Dedifferentiated amniotic fluid mesenchymal stem cell (primary cell): ENCODE data around the gene SMARCC1.
"Not testable (repeated sequence)": the region's sequence is repeated elsewhere in the genome, so short reads cannot be mapped to it uniquely, and the experiment has no call there.

Experiments used
- DNase-seq: peaks from one replicate; pipeline ENCODE4 v3.0.0-alpha.2; 2016; ENCODE audit errors: extremely low spot score

The SMARCC1 gene

GRCh38 chr3:47772047-47772446, 9.6 kb downstream of the SMARCC1 start:
- no peak for DNase-seq

- no peak for DNase-seq
Measured at GRCh38 chr3:47766186-47766585, 15.5 kb downstream of the SMARCC1 start.

DNA sequence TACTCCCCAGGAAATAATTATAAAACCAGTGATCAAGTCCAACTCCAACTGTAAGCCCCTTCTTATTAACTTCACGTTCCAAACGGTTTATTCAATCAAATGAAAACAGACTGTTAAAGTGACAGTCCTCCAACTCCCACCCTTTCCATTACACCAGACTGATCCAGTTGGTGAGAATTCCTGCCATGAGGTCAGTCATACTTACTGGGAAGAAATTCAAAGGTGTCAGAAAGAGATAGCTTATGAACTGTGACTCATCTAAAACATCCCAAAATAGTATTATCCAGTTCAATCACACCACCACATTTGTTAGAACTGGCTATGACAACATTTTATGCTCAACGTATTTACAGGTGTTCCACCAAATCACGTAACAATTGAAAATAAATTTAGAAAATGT, 19.5 kb downstream of the SMARCC1 start:
- DNase-seq: no peak

GRCh38 chr3:47761046-47761445, 20.6 kb downstream of the SMARCC1 start:
- no peak for DNase-seq

- not testable (repeated sequence) for DNase-seq
Measured at GRCh38 chr3:47760207-47760606, 21.5 kb downstream of the SMARCC1 start.

GRCh38 chr3:47758261-47759025, 23.2 kb downstream of the SMARCC1 start:
- no peak for DNase-seq

DNA sequence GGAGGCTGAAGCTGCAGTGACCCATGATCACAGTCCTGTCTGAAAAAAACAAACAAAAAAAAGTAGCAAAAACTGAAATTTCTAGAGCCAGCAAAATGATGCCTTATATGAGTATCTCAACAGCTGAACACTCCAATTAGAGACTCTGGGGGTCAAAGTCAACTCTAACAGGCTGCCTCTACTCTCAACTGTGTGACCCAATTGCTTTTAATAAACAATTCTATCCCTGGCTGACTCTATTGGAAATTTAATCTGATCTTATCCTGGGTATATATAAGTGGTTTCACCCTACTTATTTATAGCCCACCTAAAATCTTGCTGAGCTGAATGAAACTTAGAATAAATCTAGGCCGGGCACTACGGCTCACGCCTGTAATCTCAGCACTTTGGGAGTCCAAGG, 29.0 kb downstream of the SMARCC1 start:
- no peak for DNase-seq

GRCh38 chr3:47750811-47751354, 30.8 kb downstream of the SMARCC1 start:
- not testable (repeated sequence) for DNase-seq

GRCh38 chr3:47747558-47747957, 34.1 kb downstream of the SMARCC1 start:
- no peak for DNase-seq

- DNase-seq: no peak
Measured at GRCh38 chr3:47746264-47746663, 35.4 kb downstream of the SMARCC1 start.

DNA sequence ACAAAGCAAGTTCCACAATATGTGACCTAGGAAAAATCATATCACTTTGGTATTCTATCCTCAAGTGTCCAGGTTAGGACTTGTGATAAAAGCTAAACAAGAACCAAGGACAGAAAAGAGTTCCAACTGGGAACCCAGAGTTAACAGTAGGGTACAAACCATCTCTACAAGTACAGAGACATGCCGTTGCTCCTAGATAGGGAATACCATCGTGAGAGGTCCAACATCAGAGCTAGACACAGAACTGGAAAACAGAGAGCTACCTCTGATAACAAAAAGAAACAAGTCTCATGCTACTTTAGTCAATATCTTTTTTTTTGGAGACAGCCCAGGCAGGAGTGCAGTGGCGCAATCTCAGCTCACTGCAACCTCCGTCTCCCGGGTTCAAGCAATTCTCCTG, 37.8 kb downstream of the SMARCC1 start:
- no peak for DNase-seq

GRCh38 chr3:47743352-47743751, 38.3 kb downstream of the SMARCC1 start:
- not testable (repeated sequence) for DNase-seq

DNA sequence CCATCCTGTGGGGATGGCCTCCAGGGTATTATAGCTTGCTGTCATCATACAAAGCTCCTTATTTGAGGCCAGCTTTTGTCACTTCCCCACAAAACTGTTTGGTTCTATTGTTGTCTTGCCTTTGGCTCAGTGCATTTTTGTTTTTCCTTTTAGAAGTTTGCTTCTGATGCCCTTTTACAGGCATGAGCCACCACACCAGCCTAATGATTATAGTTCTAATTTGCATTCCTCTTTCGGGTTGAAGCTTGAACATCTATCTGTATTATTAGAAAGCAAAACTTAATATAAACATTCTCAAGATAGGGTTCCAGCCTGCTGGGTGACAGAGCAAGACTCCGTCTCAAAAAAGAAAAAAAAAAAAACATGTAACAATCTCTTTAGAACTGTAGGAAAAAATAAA, 39.8 kb downstream of the SMARCC1 start:
- no peak for DNase-seq

- no peak for DNase-seq
Measured at GRCh38 chr3:47732143-47732542, 49.5 kb downstream of the SMARCC1 start.

- no peak for DNase-seq
Measured at GRCh38 chr3:47731061-47731460, 50.6 kb downstream of the SMARCC1 start.

DNA sequence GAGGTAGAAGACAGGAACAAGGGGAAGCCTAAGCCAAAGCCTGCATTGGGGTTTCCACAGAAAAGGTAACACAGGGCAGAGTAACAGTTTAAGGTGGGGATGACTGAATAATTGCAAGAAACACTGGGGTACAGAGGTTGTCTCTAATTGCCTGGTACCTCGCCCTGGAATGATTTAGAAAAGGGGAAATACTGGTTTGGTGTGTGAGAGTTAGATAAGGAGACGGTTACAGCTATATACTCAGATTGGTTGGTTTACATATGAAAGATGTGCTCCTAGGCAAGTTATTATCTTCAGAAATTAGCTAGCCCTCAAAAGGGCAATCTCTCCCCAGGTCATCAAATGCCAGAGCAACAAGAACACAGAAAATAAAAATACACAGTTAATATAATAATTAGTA, 58.8 kb downstream of the SMARCC1 start:
- DNase-seq: no peak

DNA sequence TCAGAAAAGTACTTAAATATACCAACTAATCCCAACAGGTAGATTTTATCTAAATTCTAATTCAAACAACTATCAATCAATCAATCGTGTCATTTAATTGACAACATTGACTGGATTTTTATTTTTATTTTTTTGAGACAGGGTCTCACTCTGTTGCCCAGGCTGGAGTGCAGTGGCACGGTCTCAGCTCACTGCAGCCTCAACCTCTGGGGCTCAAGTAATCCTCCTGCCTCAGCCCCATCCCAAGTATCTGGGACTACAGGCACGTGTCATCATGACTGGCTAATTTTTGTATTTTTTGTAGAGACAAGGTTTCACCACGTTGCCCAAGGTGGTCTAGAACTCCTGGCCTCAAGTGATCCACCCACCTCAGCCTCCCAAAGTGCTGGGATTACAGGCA, 64.2 kb downstream of the SMARCC1 start:
- not testable (repeated sequence) for DNase-seq

- no peak for DNase-seq
Measured at GRCh38 chr3:47716656-47717055, 65.0 kb downstream of the SMARCC1 start.

GRCh38 chr3:47715928-47716327, 65.8 kb downstream of the SMARCC1 start:
- no peak for DNase-seq

GRCh38 chr3:47714606-47715005, 67.1 kb downstream of the SMARCC1 start:
- DNase-seq: no peak

GRCh38 chr3:47713655-47714054, 68.0 kb downstream of the SMARCC1 start:
- no peak for DNase-seq

DNA sequence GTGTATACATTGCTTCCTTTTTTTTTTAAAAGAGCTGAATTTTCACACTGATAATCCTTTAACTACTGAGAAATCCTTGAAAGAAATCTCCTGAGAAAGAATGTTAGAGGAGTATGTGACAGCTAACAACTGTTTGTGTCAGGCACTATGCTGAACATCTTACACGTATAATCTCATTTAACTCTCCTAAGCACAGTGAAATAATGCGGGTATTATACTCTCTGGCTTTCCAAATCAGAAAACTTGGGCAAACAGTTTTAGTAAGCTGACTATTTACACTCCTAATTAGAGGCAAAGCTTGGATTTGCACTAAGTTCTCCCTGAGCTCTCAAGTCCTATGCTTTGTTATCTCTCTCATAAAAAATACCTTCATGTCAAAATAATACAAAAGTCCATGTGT, 69.3 kb downstream of the SMARCC1 start:
- DNase-seq: no peak

DNA sequence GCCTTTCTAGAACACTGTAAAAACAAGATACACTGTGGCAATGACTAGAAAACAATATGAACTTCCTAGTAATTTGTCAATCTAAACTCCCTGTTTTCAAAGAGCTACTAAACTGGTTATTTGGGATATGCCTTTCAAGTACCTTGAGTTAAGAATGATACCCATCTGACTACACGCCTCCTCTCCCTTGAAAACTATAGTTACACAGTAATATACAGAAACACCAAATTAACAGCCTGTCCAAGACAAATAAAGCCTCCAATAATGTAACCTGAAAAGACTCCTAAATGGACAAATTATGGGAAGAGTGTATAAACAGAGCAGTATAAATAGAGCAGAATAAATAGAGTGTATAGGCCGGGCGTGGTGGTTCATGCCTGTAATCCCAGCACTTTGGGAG, 70.1 kb downstream of the SMARCC1 start:
- DNase-seq: no peak

- DNase-seq: no peak
Measured at GRCh38 chr3:47705391-47705790, 76.3 kb downstream of the SMARCC1 start.
